ENCODE results near the gene MEIS2. TPM values are rescaled to one million over a fixed set of nuclear protein-coding genes. Genes with fewer than 3 reads are reported as not detected.
A peak's percentile ranks its signal among the peaks of the same experiment; 100 is the strongest.

The MEIS2 gene
- total RNA-seq, 1 donor from 2014 or later = 13.0 TPM

- H3K27me3 Mint-ChIP-seq (ENCODE audit: unreplicated experiment) = peaks cover 33% of the 10 kb centered on the region
- H3K9me3 Mint-ChIP-seq (ENCODE audit: unreplicated experiment) = no peaks in the 10 kb centered on the region
Observed at GRCh38 chr15:36887214-36887961, 213.0 kb downstream of the MEIS2 start.

GRCh38 chr15:36886701-36887100 lies 213.6 kb downstream of the MEIS2 start:
- Mint-ChIP-seq H3K4me1 (ENCODE audit: unreplicated experiment) (peaks cover 39% of the 10 kb centered on the region), H3K27me3 (ENCODE audit: unreplicated experiment) (peaks cover 36% of the 10 kb centered on the region), H3K36me3 (ENCODE audit: low read depth, unreplicated experiment) (no peaks in the 10 kb centered on the region), H3K27ac (ENCODE audit: unreplicated experiment) (no peak overlapping the region), H3K9me3 (ENCODE audit: unreplicated experiment) (no peaks in the 10 kb centered on the region), H3K4me3 (ENCODE audit: unreplicated experiment) (no peak overlapping the region)
- no peak for TF ChIP-seq CTCF (IDR thresholded peaks at IDR 0.05; ENCODE audit: unreplicated experiment)
- DNase-seq (ENCODE audit: low spot score) = no peak

More at GRCh38 chr15:36887214-36887961, 213.0 kb downstream of the MEIS2 start:
- no peak for DNase-seq (ENCODE audit: low spot score)
- Mint-ChIP-seq H3K4me3 (ENCODE audit: unreplicated experiment) (peak overlapping the region; percentile 51), H3K36me3 (ENCODE audit: low read depth, unreplicated experiment) (no peaks in the 10 kb centered on the region), H3K4me1 (ENCODE audit: unreplicated experiment) (peaks cover 39% of the 10 kb centered on the region), H3K27ac (ENCODE audit: unreplicated experiment) (no peak overlapping the region)
- no peak for TF ChIP-seq CTCF (IDR thresholded peaks at IDR 0.05; ENCODE audit: unreplicated experiment)

GRCh38 chr15:36886191-36886590 lies 214.2 kb downstream of the MEIS2 start:
- no peak for DNase-seq (ENCODE audit: low spot score)
- Mint-ChIP-seq H3K4me1 (ENCODE audit: unreplicated experiment) (peaks cover 39% of the 10 kb centered on the region), H3K9me3 (ENCODE audit: unreplicated experiment) (no peaks in the 10 kb centered on the region), H3K4me3 (ENCODE audit: unreplicated experiment) (no peak overlapping the region), H3K36me3 (ENCODE audit: low read depth, unreplicated experiment) (no peaks in the 10 kb centered on the region), H3K27ac (ENCODE audit: unreplicated experiment) (no peak overlapping the region), H3K27me3 (ENCODE audit: unreplicated experiment) (peaks cover 36% of the 10 kb centered on the region)
- TF ChIP-seq CTCF (IDR thresholded peaks at IDR 0.05; ENCODE audit: unreplicated experiment) = no peak

GRCh38 chr15:36885771-36886170 lies 214.6 kb downstream of the MEIS2 start:
- TF ChIP-seq CTCF (IDR thresholded peaks at IDR 0.05; ENCODE audit: unreplicated experiment) = no peak
- Mint-ChIP-seq H3K36me3 (ENCODE audit: low read depth, unreplicated experiment) (no peaks in the 10 kb centered on the region), H3K4me1 (ENCODE audit: unreplicated experiment) (peaks cover 41% of the 10 kb centered on the region), H3K9me3 (ENCODE audit: unreplicated experiment) (no peaks in the 10 kb centered on the region), H3K27ac (ENCODE audit: unreplicated experiment) (no peak overlapping the region), H3K27me3 (ENCODE audit: unreplicated experiment) (peaks cover 36% of the 10 kb centered on the region), H3K4me3 (ENCODE audit: unreplicated experiment) (no peak overlapping the region)
- no peak for DNase-seq (ENCODE audit: low spot score)

- Mint-ChIP-seq H3K27me3 (ENCODE audit: unreplicated experiment) (peaks cover 40% of the 10 kb centered on the region), H3K36me3 (ENCODE audit: low read depth, unreplicated experiment) (no peaks in the 10 kb centered on the region), H3K27ac (ENCODE audit: unreplicated experiment) (no peak overlapping the region), H3K4me1 (ENCODE audit: unreplicated experiment) (peaks cover 44% of the 10 kb centered on the region), H3K9me3 (ENCODE audit: unreplicated experiment) (no peaks in the 10 kb centered on the region), H3K4me3 (ENCODE audit: unreplicated experiment) (no peak overlapping the region)
- no peak for TF ChIP-seq CTCF (IDR thresholded peaks at IDR 0.05; ENCODE audit: unreplicated experiment)
- DNase-seq (ENCODE audit: low spot score) = no peak
Observed at GRCh38 chr15:36884936-36885635, 215.3 kb downstream of the MEIS2 start.
